ENCODE data around the gene TIMM21. TPM values are rescaled to one million over a fixed set of nuclear protein-coding genes. Genes with fewer than 3 reads are reported as not detected.

Gene TIMM21
- total RNA-seq, 4 donors from 2014 or later, result 16.9 to 28.9 (median 23.2) TPM

GRCh38 chr18:74204526-74205152 is 56.3 kb downstream of the TIMM21 start:
- intact Hi-C loops (cut with DNase I; ENCODE audit: low total_unique reads), result no loop called here
- H3K4me3 ChIP-seq (ENCODE audit: low read depth, poor library complexity, severe bottlenecking), result no peak overlapping the region
- DNase-seq (ENCODE audit: low spot score in 2 of 2), result no peak
- 76 to 80% methylated on average over 5 of the region's 5 CpGs for WGBS, 2 donors
- TF ChIP-seq POLR2A (IDR thresholded peaks at IDR 0.05), result no peak
- TF ChIP-seq, protein P1, sequence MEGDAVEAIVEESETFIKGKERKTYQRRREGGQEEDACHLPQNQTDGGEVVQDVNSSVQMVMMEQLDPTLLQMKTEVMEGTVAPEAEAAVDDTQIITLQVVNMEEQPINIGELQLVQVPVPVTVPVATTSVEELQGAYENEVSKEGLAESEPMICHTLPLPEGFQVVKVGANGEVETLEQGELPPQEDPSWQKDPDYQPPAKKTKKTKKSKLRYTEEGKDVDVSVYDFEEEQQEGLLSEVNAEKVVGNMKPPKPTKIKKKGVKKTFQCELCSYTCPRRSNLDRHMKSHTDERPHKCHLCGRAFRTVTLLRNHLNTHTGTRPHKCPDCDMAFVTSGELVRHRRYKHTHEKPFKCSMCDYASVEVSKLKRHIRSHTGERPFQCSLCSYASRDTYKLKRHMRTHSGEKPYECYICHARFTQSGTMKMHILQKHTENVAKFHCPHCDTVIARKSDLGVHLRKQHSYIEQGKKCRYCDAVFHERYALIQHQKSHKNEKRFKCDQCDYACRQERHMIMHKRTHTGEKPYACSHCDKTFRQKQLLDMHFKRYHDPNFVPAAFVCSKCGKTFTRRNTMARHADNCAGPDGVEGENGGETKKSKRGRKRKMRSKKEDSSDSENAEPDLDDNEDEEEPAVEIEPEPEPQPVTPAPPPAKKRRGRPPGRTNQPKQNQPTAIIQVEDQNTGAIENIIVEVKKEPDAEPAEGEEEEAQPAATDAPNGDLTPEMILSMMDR (IDR thresholded peaks at IDR 0.05), result no peak

Other genes starting within 250 kb of the TIMM21 start
- gene FBXO15, start 689 bp upstream of the TIMM21 start, total RNA-seq, result not detected
- gene CYB5A, start 143.4 kb downstream of the TIMM21 start, total RNA-seq, result 100 to 1,000 TPM; 106 to 290 (median 173) TPM
- not detected for gene C18orf63, start 167.3 kb downstream of the TIMM21 start, total RNA-seq

Data from lower leg skin (tissue), 4 donors.